Mesenteric fat pad (tissue), 1 donor: ENCODE measurements around the gene DYNC1I1. TPM values are rescaled to one million over a fixed set of nuclear protein-coding genes. Genes with fewer than 3 reads are reported as not detected.

Experiments
- DNase-seq: peaks from one replicate; pipeline ENCODE4 v3.0.0-alpha.2; 2020; ENCODE audit warnings: low spot score
- total RNA-seq: library from RNA; stranded (reverse); fragmentation: NEBNext Ultra II Directional; extraction: Animal tissue kit (Norgen Biotek cat#: 25700); gene quantifications from one replicate; pipeline ENCODE4 v1.2.1, GENCODE V29; 2021
- donor health status: DM: yes; HTN: yes; CAD: no.

DYNC1I1 gene
- total RNA-seq, 1 donor from 2014 or later = 4.3 TPM

DNA sequence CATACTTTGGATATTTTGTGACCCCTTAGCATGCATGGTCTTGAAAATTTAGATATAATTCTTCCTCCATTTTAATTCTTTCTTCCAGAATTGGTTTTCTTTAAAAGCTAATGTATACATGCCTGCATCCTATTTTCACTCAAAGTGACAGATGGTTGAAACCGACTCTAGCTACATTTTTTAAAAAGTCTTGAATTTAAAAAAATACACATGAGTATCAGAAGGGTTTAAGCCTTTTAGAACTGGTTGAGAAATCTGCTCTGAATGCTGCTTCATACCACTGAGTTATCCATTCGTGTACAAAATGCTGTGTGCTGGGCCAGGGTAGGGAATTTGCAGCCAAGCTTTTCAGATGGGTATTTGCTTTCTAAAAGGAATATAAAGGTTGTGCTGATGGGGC is 16.5 kb downstream of the DYNC1I1 start:
- no peak for DNase-seq

DNA sequence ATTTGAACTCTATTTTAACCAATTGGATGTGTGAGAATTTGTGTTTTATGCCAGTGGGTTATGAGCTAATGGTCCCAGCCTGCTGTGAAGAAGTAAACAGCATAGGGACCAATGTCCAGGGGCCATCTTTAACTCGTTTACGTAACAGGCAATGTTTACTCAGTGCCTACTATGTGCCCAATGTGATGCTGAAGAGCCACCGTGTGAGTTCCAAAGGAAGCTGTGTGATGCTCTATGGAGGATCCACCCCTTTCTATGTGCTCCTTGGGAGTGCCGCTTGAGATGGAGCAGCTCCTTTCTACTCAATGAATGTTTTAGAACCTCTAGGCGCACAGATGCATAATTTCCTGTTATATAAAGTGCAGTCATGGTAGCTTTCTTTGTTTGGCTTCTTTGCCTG is 21.3 kb downstream of the DYNC1I1 start:
- no peak for DNase-seq

DNA sequence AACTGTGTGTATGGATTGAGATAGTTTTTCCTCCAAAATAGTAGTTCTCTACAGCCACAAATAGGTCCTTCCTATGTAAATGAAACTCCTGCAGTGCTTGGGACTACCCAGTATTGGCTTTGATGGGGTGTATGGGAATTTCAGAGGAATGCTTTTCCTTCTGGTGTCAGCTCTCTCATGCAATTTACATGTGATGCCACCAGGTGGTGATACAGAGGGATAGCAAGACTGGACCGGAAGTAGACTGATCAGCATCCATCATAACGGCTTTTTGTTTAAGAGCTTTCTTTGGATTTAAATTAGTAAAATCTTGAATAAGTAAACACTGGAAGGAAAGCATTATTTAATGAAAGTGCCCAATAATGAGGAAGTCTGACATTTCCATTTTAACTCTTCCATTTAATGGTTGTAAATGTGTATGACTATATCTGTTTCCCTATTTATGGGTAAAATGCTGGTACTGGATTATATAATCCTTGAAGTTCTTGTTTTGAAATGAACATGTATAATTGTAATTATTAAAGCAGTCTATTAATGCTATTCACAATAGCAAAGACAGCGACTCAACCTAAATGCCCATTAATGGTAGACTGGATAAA is 22.7 kb downstream of the DYNC1I1 start:
- DNase-seq = no peak

DNA sequence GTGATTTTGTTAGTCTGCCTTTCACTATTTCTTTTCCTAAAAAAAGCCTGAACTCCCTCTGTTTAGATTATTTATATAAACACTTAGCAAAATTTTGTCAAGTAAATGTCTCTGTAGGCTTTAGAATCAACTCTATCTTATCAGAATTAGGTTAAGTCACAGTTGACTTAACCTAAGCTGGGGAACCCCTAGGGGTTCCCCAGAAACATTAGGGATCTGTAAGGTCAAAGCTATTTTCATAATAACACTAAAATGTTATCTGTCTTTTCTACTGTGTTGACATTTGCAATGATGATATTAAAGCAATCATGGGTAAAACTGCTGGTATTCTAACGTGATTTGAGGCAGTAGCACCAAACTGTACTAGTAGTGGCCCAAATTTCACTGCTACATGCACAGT is 24.3 kb downstream of the DYNC1I1 start:
- DNase-seq = no peak

DNA sequence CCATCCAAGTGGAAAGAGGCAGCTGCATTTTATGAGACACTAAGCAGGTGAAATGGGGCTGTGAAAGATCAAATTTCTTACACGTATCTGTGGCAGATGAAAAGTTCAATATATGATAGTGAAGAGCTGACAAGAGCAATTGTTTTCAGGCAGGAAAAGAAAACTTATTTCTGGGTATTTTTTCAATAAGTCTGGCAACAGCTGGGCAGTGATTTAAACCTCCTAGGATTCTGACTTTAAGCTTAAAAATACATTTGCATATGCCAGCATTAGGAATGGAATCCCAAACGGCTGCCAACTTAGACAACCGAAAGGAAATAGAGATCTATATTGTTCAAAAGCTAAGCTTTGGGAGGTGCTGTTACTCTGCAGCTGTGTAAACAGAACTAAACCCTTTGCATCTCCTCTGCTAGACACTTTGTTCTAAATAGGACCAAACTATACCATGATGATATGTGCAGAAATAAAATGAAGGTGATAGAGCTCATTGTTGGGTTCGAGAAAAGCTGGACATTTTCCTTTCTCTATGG is 26.1 kb downstream of the DYNC1I1 start:
- no peak for DNase-seq

DNA sequence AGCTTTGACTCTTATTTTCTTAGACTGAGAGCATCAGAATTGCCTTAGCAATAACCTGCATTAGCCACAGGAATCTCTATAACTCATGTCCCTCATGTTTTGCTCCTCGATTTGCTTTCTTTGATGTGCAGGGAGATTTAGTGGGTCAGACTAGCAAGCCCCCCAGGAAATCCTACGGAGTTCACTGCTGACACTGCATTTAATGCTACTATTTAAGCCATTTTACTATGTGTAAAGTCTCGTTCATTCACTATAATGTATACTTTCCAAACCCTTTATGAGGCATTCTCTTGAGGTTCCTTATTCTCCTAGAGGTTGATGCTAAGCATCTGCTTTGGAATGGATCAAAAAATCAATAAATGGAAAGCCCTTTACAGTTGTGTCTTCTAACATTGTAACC is 28.4 kb downstream of the DYNC1I1 start:
- no peak for DNase-seq

DNA sequence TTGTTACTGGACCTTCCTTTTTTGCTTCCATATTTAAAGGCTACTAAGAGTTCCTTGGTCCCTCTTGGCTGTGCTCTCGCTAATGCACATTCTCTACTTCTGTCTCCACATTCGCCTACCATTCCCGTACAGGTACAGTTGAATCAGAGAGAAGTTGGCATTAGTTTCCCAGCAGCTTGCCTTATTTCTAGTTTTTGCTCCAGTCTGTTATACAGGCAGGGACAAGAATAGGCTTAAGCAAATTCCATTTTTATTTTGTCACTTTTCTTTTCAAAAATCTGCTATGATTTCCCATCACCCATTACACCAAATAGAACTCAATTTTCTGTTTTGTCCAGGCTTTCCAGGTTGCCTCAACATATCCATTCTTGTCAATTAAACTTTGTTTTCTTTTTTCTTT is 29.9 kb downstream of the DYNC1I1 start:
- no peak for DNase-seq

DNA sequence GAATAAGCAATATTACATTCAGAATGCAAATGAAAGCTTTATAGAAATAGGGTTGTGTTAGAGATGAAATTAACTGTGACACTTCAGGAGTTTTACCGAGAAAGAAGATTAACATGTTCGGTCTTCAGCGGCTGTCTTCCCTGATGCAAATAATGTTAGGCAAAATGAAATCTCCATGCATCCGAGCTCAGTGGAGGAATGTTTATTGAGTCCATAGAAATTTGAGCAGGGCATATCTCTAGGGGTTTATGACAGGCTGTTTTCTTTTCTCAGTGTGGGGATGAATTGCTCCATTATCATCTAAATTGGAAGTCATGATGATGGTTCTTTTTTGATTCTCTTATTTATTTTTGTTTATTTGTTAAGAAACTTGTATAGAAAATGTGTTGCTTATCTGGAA is 31.7 kb downstream of the DYNC1I1 start:
- DNase-seq = no peak

DNA sequence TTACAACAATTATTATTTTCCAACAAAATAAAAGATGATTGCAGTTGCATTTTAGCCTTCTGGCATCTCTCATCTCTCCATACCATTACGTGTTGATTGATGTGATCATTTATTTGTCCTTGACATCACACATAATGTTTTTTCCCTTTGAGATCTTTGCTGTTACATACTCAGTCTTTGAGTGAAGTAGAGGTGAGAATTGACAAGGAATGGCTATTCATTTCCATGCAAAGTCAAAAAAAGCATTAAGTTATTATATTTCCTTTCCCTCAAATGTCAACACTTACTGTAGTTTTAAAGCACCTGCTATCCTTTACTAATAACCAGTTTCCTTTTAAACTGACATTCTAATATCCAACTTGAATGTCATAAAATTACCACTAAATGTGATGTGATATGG is 33.6 kb downstream of the DYNC1I1 start:
- DNase-seq = no peak

DNA sequence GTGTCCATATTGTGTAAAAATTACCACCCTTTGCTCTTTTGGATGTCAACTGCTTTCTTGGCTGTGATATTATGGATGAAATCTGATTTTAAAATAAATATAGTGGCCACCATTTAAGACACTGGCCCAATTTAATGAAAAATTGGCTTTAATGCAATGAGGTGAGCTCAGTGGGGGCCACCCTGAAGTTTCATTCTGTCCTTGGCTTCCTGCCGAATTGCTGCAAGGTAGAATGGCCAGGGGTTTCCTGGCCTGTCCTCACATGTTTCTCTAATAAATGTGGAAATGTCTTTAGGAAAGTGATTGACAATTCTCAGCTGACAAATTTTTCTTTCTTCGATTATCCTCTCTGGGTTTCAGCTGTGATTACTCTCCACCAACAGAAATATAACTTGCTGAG is 36.0 kb downstream of the DYNC1I1 start:
- DNase-seq = no peak

DNA sequence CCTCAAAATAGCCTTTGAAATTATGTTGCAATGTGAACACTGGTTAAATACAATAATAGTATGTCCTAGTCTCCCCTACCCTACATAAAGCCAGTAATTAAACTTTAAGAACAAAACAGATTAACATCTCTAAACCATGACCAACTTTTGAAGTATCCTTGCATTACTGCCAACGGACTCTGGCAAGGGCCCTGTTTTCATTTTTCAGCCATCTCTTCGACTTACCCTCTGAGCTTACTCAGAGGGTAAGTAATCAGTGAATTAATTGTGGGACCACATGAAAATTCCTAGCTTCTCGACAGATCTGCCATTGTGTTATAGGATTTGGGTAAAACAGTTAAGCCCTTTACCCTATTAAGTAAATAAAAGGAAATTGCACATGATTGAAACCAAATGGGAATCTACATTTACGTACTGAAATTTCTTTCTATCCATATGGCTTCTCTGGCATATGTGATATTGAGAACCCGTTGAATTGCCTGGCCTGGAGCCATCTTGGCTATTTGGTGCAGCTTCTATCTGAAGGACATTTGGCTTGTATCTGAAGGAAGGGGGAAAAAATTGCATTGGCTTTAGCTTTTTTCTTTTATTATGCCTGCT is 39.6 kb downstream of the DYNC1I1 start:
- no peak for DNase-seq

DNA sequence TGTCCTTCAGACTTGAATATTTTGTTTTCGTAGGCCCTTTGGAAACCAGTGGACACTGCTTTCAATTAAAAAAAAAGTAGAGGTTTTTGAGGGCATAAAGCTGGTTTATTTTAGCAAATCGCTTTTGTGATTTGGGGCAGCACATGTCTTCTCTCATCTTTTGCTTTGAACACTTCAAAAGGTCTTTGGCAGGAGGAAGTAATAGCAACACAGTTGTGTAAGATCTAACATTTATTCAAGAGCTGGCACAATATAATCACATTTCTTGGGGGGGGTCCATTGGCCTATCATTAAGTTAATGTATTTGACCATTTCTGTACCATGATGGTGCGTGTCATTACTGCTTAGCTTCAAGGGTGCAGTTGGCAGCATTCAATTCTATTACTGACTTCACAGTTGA is 42.4 kb downstream of the DYNC1I1 start:
- no peak for DNase-seq

DNA sequence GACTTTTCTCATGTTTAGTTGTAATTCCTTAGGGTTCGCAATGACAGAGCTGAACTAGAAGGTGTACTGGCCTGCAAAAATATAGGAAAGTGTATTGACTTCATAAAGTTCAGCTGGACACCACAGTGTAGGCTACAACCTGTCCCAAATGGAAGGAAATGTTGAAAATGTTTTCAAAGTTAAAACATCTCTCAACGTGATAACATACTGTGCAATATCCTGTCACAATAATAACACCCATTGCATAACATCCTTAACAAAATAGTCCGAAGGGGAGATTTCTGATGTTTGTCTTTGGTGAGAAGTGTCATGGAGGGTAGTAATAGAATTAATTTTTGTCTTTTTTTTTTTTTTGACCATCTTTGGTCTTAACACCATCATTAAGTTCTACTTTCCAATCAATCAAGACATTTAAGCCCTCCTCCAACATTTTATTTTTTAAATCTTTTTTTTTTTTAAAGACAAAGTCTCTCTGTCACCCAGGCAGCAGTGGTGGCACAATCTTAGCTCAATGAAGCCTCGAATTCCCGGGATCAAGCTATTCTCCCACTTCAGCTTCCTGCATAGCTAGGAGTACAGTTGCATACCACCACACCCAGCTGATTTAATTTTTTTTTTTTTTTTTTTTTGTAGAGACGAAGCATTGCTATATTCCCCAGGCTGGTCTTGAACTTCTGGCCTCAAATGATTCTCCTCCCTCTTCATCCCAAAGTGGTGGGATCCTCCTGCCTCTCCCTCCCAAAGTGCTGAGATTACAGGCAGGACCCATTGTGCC is 45.7 kb downstream of the DYNC1I1 start:
- DNase-seq = no peak

DNA sequence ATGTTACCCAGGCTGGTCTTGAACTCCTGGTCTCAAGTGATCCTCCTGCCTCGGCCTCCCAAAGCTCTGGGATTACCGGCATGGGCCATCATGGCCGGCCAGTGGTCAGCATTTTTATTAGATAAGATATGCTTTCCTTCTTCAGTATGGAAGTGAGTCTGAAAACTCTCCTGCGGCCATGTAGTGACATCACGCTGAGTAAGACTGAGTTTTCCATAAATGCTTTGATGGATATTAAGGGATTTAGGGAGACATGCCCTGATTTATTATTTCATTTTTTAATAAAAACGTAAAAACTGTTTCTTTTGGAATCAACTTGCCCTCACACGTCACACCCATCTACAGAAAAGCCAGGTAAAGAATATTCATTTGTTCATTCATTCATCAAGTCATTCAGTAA is 48.4 kb downstream of the DYNC1I1 start:
- no peak for DNase-seq

DNA sequence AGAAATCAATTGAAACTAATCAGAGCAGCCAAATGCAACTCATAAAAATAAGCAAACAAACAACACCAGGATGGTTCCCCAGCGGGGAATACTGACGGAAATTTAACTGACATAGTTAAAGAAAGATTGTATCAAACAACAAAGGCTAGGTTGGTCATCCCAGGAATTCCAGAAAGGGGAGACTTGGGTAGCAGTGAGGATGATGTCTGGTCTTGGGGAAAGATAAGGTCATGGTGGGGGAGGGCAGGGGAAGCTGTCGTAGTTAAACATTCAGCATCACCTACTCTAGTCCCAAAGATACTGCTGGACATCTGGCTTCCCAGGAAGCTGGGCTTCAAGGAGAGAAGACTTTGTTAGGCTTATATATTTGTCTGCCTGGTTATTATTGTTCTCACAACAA is 50.4 kb downstream of the DYNC1I1 start:
- DNase-seq = no peak

DNA sequence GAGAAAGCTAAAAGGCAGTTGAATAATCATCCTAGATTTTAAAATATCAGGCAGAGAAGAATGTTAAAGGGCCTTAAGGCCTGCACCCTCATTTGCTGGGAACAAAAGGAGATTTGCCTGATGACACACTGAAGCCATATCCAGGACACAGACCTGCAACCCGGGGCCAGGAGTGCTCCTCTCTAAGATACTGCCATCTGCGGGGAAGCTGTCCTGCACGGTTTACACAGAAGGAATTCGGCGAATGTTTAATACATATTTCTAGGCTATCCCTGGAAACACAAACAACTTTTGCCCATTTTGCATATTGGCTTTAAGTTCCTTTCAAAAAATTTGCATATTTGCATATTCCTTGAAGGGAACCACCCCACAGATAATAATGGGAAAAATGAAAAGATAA is 52.3 kb downstream of the DYNC1I1 start:
- DNase-seq = no peak

DNA sequence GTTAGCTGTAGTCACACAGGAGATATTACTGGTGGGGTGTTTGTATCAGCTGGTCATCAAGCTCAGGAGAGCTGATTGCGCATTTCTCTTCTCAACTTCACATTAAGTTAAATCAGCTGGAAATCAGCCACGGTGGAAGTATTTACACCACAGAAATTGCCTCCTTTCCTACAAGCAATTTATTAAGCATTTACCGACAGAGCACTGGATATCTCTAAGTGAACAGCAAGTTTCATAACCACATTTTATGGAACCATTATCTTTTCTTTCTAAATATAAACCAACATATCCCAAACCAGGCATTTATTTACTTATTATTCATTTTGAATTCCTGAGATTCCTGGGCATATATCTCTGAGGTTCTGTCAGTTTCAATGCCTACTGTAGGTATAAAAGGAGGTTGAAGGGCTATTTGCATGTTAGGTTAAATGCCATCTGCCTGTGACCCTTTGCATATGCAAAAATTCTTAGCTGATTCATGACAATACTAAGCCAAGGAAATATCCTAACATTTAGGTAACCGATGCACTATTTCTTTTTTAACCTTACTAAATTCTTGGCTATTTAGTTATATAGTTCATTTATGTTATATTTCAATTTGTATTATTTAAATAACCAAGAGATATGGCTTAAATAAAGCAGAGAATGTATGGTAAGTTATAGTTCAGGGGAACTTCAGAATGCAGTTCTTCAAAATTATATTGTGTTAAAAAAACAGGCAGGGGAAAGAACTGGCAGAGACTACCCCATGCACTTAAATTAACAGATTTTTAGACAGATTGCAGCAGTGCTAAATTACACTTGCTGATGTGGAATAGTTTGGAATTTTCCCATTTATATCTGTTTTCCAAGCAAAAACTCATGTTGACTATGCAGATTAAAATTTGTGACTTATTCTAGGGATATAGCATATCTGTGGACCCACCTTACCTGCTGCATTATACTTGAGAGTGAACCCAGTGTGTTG is 56.8 kb downstream of the DYNC1I1 start:
- no peak for DNase-seq

DNA sequence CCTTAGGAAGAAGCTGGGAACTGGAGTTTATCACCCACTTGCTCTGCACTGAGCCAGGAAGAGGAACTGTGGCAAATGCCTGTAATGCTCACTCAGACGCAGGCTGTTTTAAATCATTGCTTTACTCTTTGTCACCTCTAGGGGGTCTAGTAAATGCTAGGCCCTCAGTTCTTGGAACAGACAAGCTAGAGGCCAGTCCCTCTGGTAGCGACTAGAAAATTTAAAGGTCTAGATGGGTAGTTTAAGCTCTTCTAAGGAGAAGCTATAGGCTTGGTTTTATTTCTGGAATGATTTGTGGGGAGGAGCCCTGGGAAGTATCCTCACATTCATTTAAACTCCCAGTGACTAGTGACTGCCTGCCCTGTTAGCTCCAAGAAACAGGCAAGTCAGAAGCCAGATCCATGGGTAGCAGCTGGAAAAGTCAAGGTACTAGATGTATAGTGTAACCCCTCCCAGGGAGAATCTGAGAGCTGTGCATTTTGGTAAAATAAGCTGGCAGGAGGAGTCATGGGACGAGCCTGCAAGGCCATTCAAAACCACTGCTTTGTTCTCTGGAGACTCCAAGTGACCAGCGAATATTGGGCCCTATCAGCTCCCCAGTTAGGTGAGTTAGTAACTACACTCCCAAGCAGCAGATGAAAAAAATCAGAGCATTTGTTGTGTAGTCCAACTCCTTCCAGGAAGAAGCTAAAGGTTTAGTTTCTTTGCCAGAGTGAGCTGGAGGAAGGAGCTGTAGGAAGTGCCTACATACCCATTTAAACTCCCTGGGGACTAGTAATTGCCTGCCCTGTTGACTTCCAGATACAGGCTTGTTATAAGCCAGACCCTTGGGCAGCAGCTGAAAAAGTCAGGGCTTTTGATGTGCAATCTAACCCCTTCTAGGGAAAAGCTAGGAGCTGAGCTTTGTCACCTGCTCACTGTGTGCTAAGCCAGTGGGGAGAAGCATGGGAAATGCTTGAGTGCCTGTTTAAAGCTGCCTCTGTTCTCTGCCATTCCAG is 68.9 kb downstream of the DYNC1I1 start:
- DNase-seq = no peak

DNA sequence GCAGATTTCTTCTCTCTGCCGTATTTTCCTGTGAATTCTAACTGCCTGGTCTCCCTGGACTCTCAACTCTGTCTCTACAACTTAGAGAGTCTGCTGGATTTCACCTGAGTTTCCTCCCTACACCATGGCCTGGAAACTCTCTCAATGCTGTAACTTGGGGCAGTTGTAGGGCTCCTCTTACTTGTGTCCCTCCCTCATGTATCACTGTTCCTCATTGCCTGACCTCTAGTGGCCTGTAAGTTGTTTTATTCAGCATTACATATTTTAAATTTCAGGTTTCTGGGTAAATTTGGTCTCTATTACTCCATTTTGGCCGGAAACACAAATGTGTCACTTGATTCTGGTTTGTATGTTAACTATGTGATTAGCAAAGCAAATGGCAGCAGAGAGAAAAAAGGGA is 70.9 kb downstream of the DYNC1I1 start:
- no peak for DNase-seq

DNA sequence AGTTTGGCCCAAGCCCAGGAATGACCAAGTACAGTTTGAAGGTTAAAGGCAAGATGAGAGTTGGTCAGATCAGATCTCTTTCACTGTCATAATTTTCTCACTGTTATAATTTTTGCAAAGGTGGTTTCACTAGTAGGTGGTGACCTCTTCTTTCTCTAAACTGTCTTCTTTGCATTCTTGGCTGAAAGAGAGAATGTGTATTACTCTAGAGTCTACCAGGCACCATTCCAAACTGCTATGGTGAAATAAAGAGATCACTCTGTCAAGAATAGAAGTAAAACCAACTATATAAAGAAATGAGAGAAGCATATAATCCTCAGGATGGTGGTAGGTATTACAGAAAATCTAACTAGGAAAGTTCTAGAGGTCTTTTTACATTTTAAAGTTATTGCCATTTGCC is 72.7 kb downstream of the DYNC1I1 start:
- no peak for DNase-seq
